H9 (cell line): Measurements from ENCODE around the gene DPF3. TPM values are rescaled to one million over a fixed set of nuclear protein-coding genes. Genes with fewer than 3 reads are reported as not detected.

Experiments used
- DNase-seq: peaks from one replicate; pipeline ENCODE4 v3.0.0-alpha.2; 2017
- H2AFZ ChIP-seq: one replicate; pipeline ENCODE4 v1.6.1; 2013; ENCODE audit warnings: mild to moderate bottlenecking, low read length, control low read depth, moderate library complexity
- H2AK5ac ChIP-seq: 2 replicates; pipeline ENCODE4 v1.6.1; 2013; ENCODE audit warnings: low read length, control low read depth, mixed read lengths; ENCODE audit not compliant: insufficient read length
- H2BK120ac ChIP-seq: one replicate; pipeline ENCODE4 v1.6.1; 2013; ENCODE audit warnings: low read depth, mild to moderate bottlenecking, low read length, control low read depth, inconsistent platforms; ENCODE audit not compliant: poor library complexity, severe bottlenecking
- H2BK12ac ChIP-seq: 2 replicates; pipeline ENCODE4 v1.6.1; 2013; ENCODE audit warnings: low read length, control low read depth, mixed read lengths, low read depth; ENCODE audit not compliant: insufficient read length
- H2BK15ac ChIP-seq: 2 replicates; pipeline ENCODE4 v1.6.1; 2013; ENCODE audit warnings: low read depth, low read length, control low read depth
- H2BK20ac ChIP-seq: one replicate; pipeline ENCODE4 v1.6.1; 2013; ENCODE audit warnings: low read depth, mild to moderate bottlenecking, low read length, control low read depth, inconsistent platforms; ENCODE audit not compliant: poor library complexity, severe bottlenecking
- H2BK5ac ChIP-seq: 2 replicates; pipeline ENCODE4 v1.6.1; 2013; ENCODE audit warnings: low read length, control low read depth, mixed read lengths; ENCODE audit not compliant: insufficient read length
- H3K14ac ChIP-seq: 2 replicates; pipeline ENCODE4 v1.6.1; 2013; ENCODE audit warnings: low read length, control low read depth; ENCODE audit not compliant: insufficient read depth
- H3K18ac ChIP-seq: 2 replicates; pipeline ENCODE4 v1.6.1; 2013; ENCODE audit warnings: low read depth, mild to moderate bottlenecking, mixed read lengths, low read length, control low read depth; ENCODE audit not compliant: insufficient read length
- H3K23ac ChIP-seq: 2 replicates; pipeline ENCODE4 v1.6.1; 2013; ENCODE audit warnings: low read length, control low read depth, mixed read lengths, low read depth; ENCODE audit not compliant: insufficient read length
- H3K23me2 ChIP-seq: 2 replicates; pipeline ENCODE4 v1.6.1; 2013; ENCODE audit warnings: low read depth, mild to moderate bottlenecking, mixed read lengths, low read length, control low read depth; ENCODE audit not compliant: insufficient read length, poor library complexity, severe bottlenecking
- H3K27ac ChIP-seq: 2 replicates; pipeline ENCODE4 v1.5.1; 2013; ENCODE audit warnings: low read length, control low read depth, mixed read lengths, low read depth; ENCODE audit not compliant: insufficient read length
- H3K27me3 ChIP-seq: 2 replicates; pipeline ENCODE4 v1.6.1; 2013; ENCODE audit warnings: low read length, control low read depth, inconsistent platforms; ENCODE audit not compliant: insufficient read depth
- H3K4ac ChIP-seq: 2 replicates; pipeline ENCODE4 v1.6.1; 2013; ENCODE audit warnings: low read depth, mild to moderate bottlenecking, control low read depth, inconsistent platforms, low read length, moderate library complexity
- H3K4me1 ChIP-seq: 2 replicates; pipeline ENCODE4 v1.6.1; 2013; ENCODE audit warnings: low read length, control low read depth, inconsistent platforms; ENCODE audit not compliant: insufficient read depth
- H3K4me2 ChIP-seq: 2 replicates; pipeline ENCODE4 v1.6.1; 2013; ENCODE audit warnings: low read length, control low read depth, mixed read lengths; ENCODE audit not compliant: insufficient read length, insufficient read depth
- H3K56ac ChIP-seq: 2 replicates; pipeline ENCODE4 v1.6.1; 2013; ENCODE audit warnings: low read depth, mild to moderate bottlenecking, mixed read lengths, low read length, control low read depth; ENCODE audit not compliant: insufficient read length
- H3K79me1 ChIP-seq: 2 replicates; pipeline ENCODE4 v1.6.1; 2013; ENCODE audit warnings: low read depth, mild to moderate bottlenecking, moderate library complexity, low read length, control low read depth, inconsistent platforms; ENCODE audit not compliant: insufficient read depth, poor library complexity, severe bottlenecking
- H3K79me2 ChIP-seq: 2 replicates; pipeline ENCODE4 v1.6.1; 2013; ENCODE audit warnings: low read length, control low read depth, inconsistent platforms; ENCODE audit not compliant: insufficient read depth
- H3K9ac ChIP-seq: 2 replicates; pipeline ENCODE4 v1.6.1; 2013; ENCODE audit warnings: low read length, control low read depth, mixed read lengths; ENCODE audit not compliant: insufficient read length; ENCODE audit errors: extremely low read depth
- H3K9me3 ChIP-seq: one replicate; pipeline ENCODE4 v1.6.1; 2013; ENCODE audit warnings: low read depth, low read length, inconsistent platforms; ENCODE audit not compliant: control insufficient read depth
- H3T11ph ChIP-seq: one replicate; pipeline ENCODE4 v1.6.1; 2013; ENCODE audit warnings: mild to moderate bottlenecking, low read length, control low read depth, inconsistent platforms
- H4K20me1 ChIP-seq: one replicate; pipeline ENCODE4 v1.6.1; 2013; ENCODE audit not compliant: control insufficient read depth, insufficient read length, insufficient read depth
- H4K5ac ChIP-seq: 2 replicates; pipeline ENCODE4 v1.6.1; 2013; ENCODE audit warnings: low read depth, mild to moderate bottlenecking, mixed read lengths, low read length, control low read depth; ENCODE audit not compliant: insufficient read length
- H4K8ac ChIP-seq: replicated peaks from 2 replicates; pipeline ENCODE4 v1.6.1; 2013; ENCODE audit warnings: low read length, control low read depth, mixed read lengths, low read depth; ENCODE audit not compliant: insufficient read length
- H4K91ac ChIP-seq: 2 replicates; pipeline ENCODE4 v1.6.1; 2013; ENCODE audit warnings: low read depth, mild to moderate bottlenecking, moderate library complexity, mixed read lengths, low read length, control low read depth; ENCODE audit not compliant: insufficient read length
- H3K27ac Mint-ChIP-seq, 3 experiments: 2 replicates in 2 of 3; 3 replicates in 1 of 3; pipeline ENCODE4 v1.8.0; 2020 to 2021; ENCODE audit warnings: mixed read lengths in 3 of 3, mild to moderate bottlenecking in 1 of 3, moderate library complexity in 1 of 3
- H3K27me3 Mint-ChIP-seq: 2 replicates; pipeline ENCODE4 v1.8.0; 2021; ENCODE audit warnings: low read depth, mild to moderate bottlenecking, moderate library complexity, mixed read lengths
- H3K36me3 Mint-ChIP-seq, 3 experiments: 2 replicates in 2 of 3; 3 replicates in 1 of 3; pipeline ENCODE4 v1.8.0; 2020 to 2021; ENCODE audit warnings: low read depth in 3 of 3, mixed read lengths in 3 of 3; ENCODE audit not compliant: insufficient read depth in 1 of 3
- H3K4me1 Mint-ChIP-seq, 2 experiments: 2 replicates each; pipeline ENCODE4 v1.8.0; 2020; ENCODE audit warnings: mixed read lengths in 2 of 2
- H3K4me3 Mint-ChIP-seq, 2 experiments: 2 replicates in 1 of 2; 3 replicates in 1 of 2; pipeline ENCODE4 v1.8.0; 2020 to 2021; ENCODE audit warnings: mild to moderate bottlenecking in 2 of 2, mixed read lengths in 2 of 2, moderate library complexity in 1 of 2
- H3K9me3 Mint-ChIP-seq, 2 experiments: 2 replicates in 1 of 2; 3 replicates in 1 of 2; pipeline ENCODE4 v1.8.0; 2020; ENCODE audit warnings: mild to moderate bottlenecking in 2 of 2, mixed read lengths in 2 of 2, moderate library complexity in 1 of 2
- whole genome bisulfite sequencing: extraction: QIAGEN DNeasy Blood & Tissue Kit; methylation state at CpG from one replicate; pipeline ENCODE4 v1.1.7; 2013; ENCODE audit warnings: missing lambda C conversion rate, low lambda C conversion rate, mixed read lengths; ENCODE audit not compliant: insufficient read length; ENCODE audit errors: extremely low coverage; 5-methylcytosine and 5-hydroxymethylcytosine counted together
- total RNA-seq: library from RNA; stranded (reverse); gene quantifications from 2 replicates; pipeline ENCODE4 v1.2.1, GENCODE V29; 2021
- TF ChIP-seq, protein P1 (sequence below): fragments of 200-600 bp; sonication (generic); conservative IDR thresholded peaks from 3 replicates; pipeline ENCODE4 v1.8.0; 2021; ENCODE audit warnings: antibody characterized with exemption, mild to moderate bottlenecking

Gene DPF3
- total RNA-seq, 1 experiment from 2014 or later: not detected

- Histone ChIP-seq H3K14ac (no peak overlapping the region), H3K23ac (no peak overlapping the region), H3T11ph (no peak overlapping the region), H3K27me3 (no peaks in the 10 kb centered on the region), H4K5ac (no peak overlapping the region), H2BK120ac (no peak overlapping the region), H3K9me3 (peaks cover 8% of the 10 kb centered on the region), H3K4ac (no peak overlapping the region), H3K27ac (no peak overlapping the region), H4K91ac (no peak overlapping the region), H3K23me2 (no peaks in the 10 kb centered on the region), H3K79me1 (no peaks in the 10 kb centered on the region), H2BK12ac (no peak overlapping the region), H3K56ac (no peak overlapping the region), H3K18ac (no peak overlapping the region), H3K9ac (no peak overlapping the region), H2BK20ac (no peak overlapping the region), H4K20me1 (no peaks in the 10 kb centered on the region), H2BK15ac (no peak overlapping the region), H3K79me2 (no peaks in the 10 kb centered on the region), H3K4me2 (no peak overlapping the region), H3K4me1 (no peaks in the 10 kb centered on the region), H2AFZ (no peak overlapping the region), H2BK5ac (no peak overlapping the region), H4K8ac (no peak overlapping the region), H2AK5ac (no peak overlapping the region)
- peaks cover 16 to 18% of the 10 kb centered on the region in 2 experiments for H3K9me3 Mint-ChIP-seq
- H3K27ac Mint-ChIP-seq: no peak overlapping the region
- DNase-seq: no peak
- H3K27me3 Mint-ChIP-seq: peaks cover 5% of the 10 kb centered on the region; the same call in 1 of the 2 replicates
- peaks cover 4 to 14% (median 4%) of the 10 kb centered on the region in 3 experiments; a peak in 5 of 7 replicates for H3K36me3 Mint-ChIP-seq
- TF ChIP-seq, protein P1, sequence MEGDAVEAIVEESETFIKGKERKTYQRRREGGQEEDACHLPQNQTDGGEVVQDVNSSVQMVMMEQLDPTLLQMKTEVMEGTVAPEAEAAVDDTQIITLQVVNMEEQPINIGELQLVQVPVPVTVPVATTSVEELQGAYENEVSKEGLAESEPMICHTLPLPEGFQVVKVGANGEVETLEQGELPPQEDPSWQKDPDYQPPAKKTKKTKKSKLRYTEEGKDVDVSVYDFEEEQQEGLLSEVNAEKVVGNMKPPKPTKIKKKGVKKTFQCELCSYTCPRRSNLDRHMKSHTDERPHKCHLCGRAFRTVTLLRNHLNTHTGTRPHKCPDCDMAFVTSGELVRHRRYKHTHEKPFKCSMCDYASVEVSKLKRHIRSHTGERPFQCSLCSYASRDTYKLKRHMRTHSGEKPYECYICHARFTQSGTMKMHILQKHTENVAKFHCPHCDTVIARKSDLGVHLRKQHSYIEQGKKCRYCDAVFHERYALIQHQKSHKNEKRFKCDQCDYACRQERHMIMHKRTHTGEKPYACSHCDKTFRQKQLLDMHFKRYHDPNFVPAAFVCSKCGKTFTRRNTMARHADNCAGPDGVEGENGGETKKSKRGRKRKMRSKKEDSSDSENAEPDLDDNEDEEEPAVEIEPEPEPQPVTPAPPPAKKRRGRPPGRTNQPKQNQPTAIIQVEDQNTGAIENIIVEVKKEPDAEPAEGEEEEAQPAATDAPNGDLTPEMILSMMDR: no peak
- no CpG with 5 or more reads among the region's 3 CpGs for WGBS
- H3K4me3 Mint-ChIP-seq: no peak overlapping the region
- H3K4me1 Mint-ChIP-seq: peaks cover under 1 to 3% of the 10 kb centered on the region in 2 experiments; a peak in 3 of 4 replicates
Measured at GRCh38 chr14:72747652-72748051, 146.2 kb downstream of the DPF3 start.
